Measurements from ENCODE around the gene FHIP1B. TPM values are rescaled to one million over a fixed set of nuclear protein-coding genes. Genes with fewer than 3 reads are reported as not detected.

Gene FHIP1B
- total RNA-seq, 1 experiment from 2014 or later = 42.8 TPM

DNA sequence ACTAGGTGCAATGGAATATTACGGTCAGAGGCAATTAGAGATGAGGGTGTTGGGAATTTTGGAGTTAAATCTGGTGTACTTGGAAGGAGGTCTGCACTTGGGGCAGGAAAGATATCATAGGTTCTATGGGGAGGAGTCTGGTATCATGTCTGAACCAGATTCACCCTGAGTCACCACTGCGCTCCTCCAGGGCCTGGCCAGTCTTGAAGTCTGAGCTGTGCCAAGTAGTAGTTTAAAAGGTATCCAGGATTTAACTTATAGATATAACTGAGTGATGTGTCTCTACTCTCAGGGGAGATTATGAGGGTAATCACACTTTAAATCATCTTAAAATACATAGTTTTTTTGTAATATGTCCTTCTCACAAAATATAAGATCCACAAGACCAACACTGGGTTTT, 11.1 kb upstream of the FHIP1B start:
- in situ Hi-C loops (cut with HindIII; ENCODE audit: low pct_unique_long_range_greater_than_20kb, low sequenced_read_pairs) = no loop called here
- TF ChIP-seq, protein P1, sequence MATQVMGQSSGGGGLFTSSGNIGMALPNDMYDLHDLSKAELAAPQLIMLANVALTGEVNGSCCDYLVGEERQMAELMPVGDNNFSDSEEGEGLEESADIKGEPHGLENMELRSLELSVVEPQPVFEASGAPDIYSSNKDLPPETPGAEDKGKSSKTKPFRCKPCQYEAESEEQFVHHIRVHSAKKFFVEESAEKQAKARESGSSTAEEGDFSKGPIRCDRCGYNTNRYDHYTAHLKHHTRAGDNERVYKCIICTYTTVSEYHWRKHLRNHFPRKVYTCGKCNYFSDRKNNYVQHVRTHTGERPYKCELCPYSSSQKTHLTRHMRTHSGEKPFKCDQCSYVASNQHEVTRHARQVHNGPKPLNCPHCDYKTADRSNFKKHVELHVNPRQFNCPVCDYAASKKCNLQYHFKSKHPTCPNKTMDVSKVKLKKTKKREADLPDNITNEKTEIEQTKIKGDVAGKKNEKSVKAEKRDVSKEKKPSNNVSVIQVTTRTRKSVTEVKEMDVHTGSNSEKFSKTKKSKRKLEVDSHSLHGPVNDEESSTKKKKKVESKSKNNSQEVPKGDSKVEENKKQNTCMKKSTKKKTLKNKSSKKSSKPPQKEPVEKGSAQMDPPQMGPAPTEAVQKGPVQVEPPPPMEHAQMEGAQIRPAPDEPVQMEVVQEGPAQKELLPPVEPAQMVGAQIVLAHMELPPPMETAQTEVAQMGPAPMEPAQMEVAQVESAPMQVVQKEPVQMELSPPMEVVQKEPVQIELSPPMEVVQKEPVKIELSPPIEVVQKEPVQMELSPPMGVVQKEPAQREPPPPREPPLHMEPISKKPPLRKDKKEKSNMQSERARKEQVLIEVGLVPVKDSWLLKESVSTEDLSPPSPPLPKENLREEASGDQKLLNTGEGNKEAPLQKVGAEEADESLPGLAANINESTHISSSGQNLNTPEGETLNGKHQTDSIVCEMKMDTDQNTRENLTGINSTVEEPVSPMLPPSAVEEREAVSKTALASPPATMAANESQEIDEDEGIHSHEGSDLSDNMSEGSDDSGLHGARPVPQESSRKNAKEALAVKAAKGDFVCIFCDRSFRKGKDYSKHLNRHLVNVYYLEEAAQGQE (IDR thresholded peaks at IDR 0.05; ENCODE audit: insufficient read depth in 1 of 2, low read depth in 2 of 2, low read length in 1 of 2) = no peak
- TF ChIP-seq TCF7L2 (IDR thresholded peaks at IDR 0.05; ENCODE audit: low read depth, low read length) (no peak), SIN3A (IDR thresholded peaks at IDR 0.05; ENCODE audit: borderline replicate concordance, insufficient read depth, low read depth, low read length) (no peak), POLR2AphosphoS5 (IDR thresholded peaks at IDR 0.05; ENCODE audit: low read depth, low read length) (no peak)
- TF ChIP-seq, protein P2, sequence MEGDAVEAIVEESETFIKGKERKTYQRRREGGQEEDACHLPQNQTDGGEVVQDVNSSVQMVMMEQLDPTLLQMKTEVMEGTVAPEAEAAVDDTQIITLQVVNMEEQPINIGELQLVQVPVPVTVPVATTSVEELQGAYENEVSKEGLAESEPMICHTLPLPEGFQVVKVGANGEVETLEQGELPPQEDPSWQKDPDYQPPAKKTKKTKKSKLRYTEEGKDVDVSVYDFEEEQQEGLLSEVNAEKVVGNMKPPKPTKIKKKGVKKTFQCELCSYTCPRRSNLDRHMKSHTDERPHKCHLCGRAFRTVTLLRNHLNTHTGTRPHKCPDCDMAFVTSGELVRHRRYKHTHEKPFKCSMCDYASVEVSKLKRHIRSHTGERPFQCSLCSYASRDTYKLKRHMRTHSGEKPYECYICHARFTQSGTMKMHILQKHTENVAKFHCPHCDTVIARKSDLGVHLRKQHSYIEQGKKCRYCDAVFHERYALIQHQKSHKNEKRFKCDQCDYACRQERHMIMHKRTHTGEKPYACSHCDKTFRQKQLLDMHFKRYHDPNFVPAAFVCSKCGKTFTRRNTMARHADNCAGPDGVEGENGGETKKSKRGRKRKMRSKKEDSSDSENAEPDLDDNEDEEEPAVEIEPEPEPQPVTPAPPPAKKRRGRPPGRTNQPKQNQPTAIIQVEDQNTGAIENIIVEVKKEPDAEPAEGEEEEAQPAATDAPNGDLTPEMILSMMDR (IDR thresholded peaks at IDR 0.05) = no peak
- Histone ChIP-seq H3K36me3 (ENCODE audit: control insufficient read depth, insufficient read depth, low read length) (no peaks in the 10 kb centered on the region), H3K27me3 (ENCODE audit: control insufficient read depth, insufficient read depth, low read length) (no peaks in the 10 kb centered on the region; the same call in 1 of the 2 replicates), H3K4me3 (ENCODE audit: low read depth in 2 of 2, low read length in 2 of 2) (no peak overlapping the region), H3K9me3 (ENCODE audit: control insufficient read depth, insufficient read depth, low read depth, low read length) (no peaks in the 10 kb centered on the region), H3K4me1 (ENCODE audit: control insufficient read depth, insufficient read depth, low read length) (no peaks in the 10 kb centered on the region), H3K27ac (ENCODE audit: low read length) (no peak overlapping the region)
- ATAC-seq = no peak
- ChIA-PET CTCF (no interaction called here), POLR2A (interaction anchor here (0.5 kb wide), 1 partner anchor 560 kb away, joined by 5 read pairs; no protein-coding TSS in a partner anchor)
- intact Hi-C loops (cut with micrococcal nuclease; ENCODE audit: unreplicated experiment) = no loop called here
- BruUV-seq (replicated peaks) = no TSS peak
- DNase-seq (ENCODE audit: low read depth, low spot score) = no peak

DNA sequence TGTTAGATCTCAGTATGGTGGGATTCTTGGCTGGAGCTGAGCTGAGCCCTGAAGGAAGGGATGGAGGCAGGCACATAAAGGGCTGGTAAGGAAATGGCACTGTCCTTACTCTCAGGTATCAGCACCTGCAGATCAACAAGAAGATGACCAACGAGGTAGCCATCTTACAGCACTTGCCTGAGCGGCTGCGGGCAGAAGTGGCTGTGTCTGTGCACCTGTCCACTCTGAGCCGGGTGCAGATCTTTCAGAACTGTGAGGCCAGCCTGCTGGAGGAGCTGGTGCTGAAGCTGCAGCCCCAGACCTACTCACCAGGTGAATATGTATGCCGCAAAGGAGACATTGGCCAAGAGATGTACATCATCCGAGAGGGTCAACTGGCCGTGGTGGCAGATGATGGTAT, 6.9 kb upstream of the FHIP1B start:
- CTCF ChIA-PET = interaction anchor here (1.0 kb wide), 1 partner anchor 10 kb away, joined by 3 read pairs; no protein-coding TSS in a partner anchor
- Histone ChIP-seq H3K36me3 (ENCODE audit: control insufficient read depth, insufficient read depth, low read length) (no peaks in the 10 kb centered on the region), H3K4me3 (ENCODE audit: low read depth in 2 of 2, low read length in 2 of 2) (no peak overlapping the region), H3K27ac (ENCODE audit: low read length) (no peak overlapping the region), H3K4me1 (ENCODE audit: control insufficient read depth, insufficient read depth, low read length) (no peaks in the 10 kb centered on the region), H3K9me3 (ENCODE audit: control insufficient read depth, insufficient read depth, low read depth, low read length) (no peaks in the 10 kb centered on the region), H3K27me3 (ENCODE audit: control insufficient read depth, insufficient read depth, low read length) (peaks cover 3% of the 10 kb centered on the region; the same call in 1 of the 2 replicates)
- no peak for DNase-seq (ENCODE audit: low read depth, low spot score)
- in situ Hi-C loops (cut with HindIII; ENCODE audit: low pct_unique_long_range_greater_than_20kb, low sequenced_read_pairs) = no loop called here
- POLR2A ChIA-PET = no interaction called here
- TF ChIP-seq, protein P1 (IDR thresholded peaks at IDR 0.05; ENCODE audit: insufficient read depth in 1 of 2, low read depth in 2 of 2, low read length in 1 of 2) = no peak
- TF ChIP-seq TCF7L2 (IDR thresholded peaks at IDR 0.05; ENCODE audit: low read depth, low read length) = no peak
- TF ChIP-seq, protein P2 (IDR thresholded peaks at IDR 0.05) = no peak
- no peak for TF ChIP-seq POLR2AphosphoS5 (IDR thresholded peaks at IDR 0.05; ENCODE audit: low read depth, low read length)
- TF ChIP-seq SIN3A (IDR thresholded peaks at IDR 0.05; ENCODE audit: borderline replicate concordance, insufficient read depth, low read depth, low read length) = no peak
- intact Hi-C loops (cut with micrococcal nuclease; ENCODE audit: unreplicated experiment) = no loop called here
- ATAC-seq = no peak
- BruUV-seq (replicated peaks) = no TSS peak

Measured in Panc1 (cell line).